GM12891 (cell line): ENCODE results near the gene TMEM38A.
"Not testable (repeated sequence)": the region's sequence is repeated elsewhere in the genome, so short reads cannot be mapped to it uniquely, and the experiment has no call there.

Experiments
- POLR2A ChIP-seq: IDR thresholded peaks from 2 replicates; pipeline ENCODE4 v1.6.1; 2011; ENCODE audit warnings: low read depth, low read length, control low read depth
- SPI1 ChIP-seq: IDR thresholded peaks from 2 replicates; pipeline ENCODE4 v1.6.1; 2011; ENCODE audit warnings: low read depth, low read length, control low read depth
- TAF1 ChIP-seq: IDR thresholded peaks from 2 replicates; pipeline ENCODE4 v1.6.1; 2011; ENCODE audit warnings: low read depth, low read length, control low read depth

- not testable (repeated sequence) for TF ChIP-seq TAF1, SPI1, POLR2A
Measured at GRCh38 chr19:16735650-16736266, 74.8 kb downstream of the TMEM38A start.
